Pancreas (tissue), 10 donors: Measurements from ENCODE around the gene NATD1. TPM values are rescaled to one million over a fixed set of nuclear protein-coding genes. Genes with fewer than 3 reads are reported as not detected.
A peak's percentile ranks its signal among the peaks of the same experiment; 100 is the strongest.

Experiments
- ATAC-seq, 4 donors: fragments of 200-7000 bp; cut with Tn5 transposase; one replicate each; pipeline versions ENCODE4 v1.8.0 to v1.9.1; 2020; ENCODE audit warnings: mild to moderate bottlenecking in 4 of 4, moderate library complexity in 4 of 4
- DNase-seq, 6 donors: peaks; one replicate each; pipeline ENCODE4 v3.0.0-alpha.2; 2020
- FAIRE-seq: peaks from 2 replicates; lab custom pipeline; 2012; peaks lifted over from hg19 to GRCh38; lab: Jason Lieb, UNC
- H3K27ac ChIP-seq, 4 donors: fragments of 200-600 bp; sonication (generic); 1 replicate in 3 of 4; 2 replicates in 1 of 4; pipeline versions ENCODE4 v1.5.0 to v1.8.0; 2020
- H3K27me3 ChIP-seq, 4 donors: fragments of 200-600 bp; one replicate each; pipeline ENCODE4 v1.8.0; 2021
- H3K36me3 ChIP-seq, 3 donors: fragments of 200-600 bp; sonication (generic) in 1 of 3; one replicate each; pipeline versions ENCODE4 v1.5.0 to v1.8.0; 2020 to 2021
- H3K4me1 ChIP-seq, 3 donors: fragments of 200-600 bp; one replicate each; pipeline ENCODE4 v1.8.0; 2021
- H3K4me3 ChIP-seq, 4 donors: fragments of 200-600 bp; sonication (generic) in 2 of 4; one replicate each; pipeline versions ENCODE4 v1.5.0 to v1.8.0; 2020 to 2021
- H3K9me3 ChIP-seq, 4 donors: fragments of 200-600 bp; one replicate each; pipeline ENCODE4 v1.8.0; 2021
- CTCF ChIP-seq, 4 donors: fragments of 200-600 bp; sonication (generic) in 3 of 4; IDR thresholded peaks; one replicate each; pipeline versions ENCODE4 v1.5.0 to v1.8.0; 2021; ENCODE audit warnings: antibody characterized with exemption in 4 of 4
- WGBS, 2 donors: extraction: QIAGEN DNeasy Blood & Tissue Kit; methylation state at CpG; one replicate each; pipeline ENCODE4 v1.1.7; 2013; 5-methylcytosine and 5-hydroxymethylcytosine counted together
- intact Hi-C, 3 donors: fragments of 100-400 bp; cut with DNase I; formaldehyde crosslinking; loops; one replicate each; pipeline versions ENCODE4 v1.11.1 to v1.14.2; 2022
- polyA plus RNA-seq, 2 donors: library from polyadenylated mRNA; stranded (reverse); fragments of 200-250 nt; gene quantifications; one replicate each; pipeline ENCODE4 v1.2.3, GENCODE V29; 2013
- total RNA-seq, 6 donors: library from RNA; stranded (reverse); fragmentation: NEBNext Ultra II Directional in 4 of 6; extraction: Animal tissue kit (Norgen Biotek cat#: 25700) in 4 of 6; gene quantifications; one replicate each; pipeline versions ENCODE4 v1.2.1 to v1.2.4, GENCODE V29; 2021 to 2023
- donor health status: healthy with polysubstance abuse.
- donor health status: DM: no; HTN: no; CAD: no; lungs with moderate emphysema.
- donor health status: DM: no; HTN: no; CAD: no.
- donor health status: control.
- donor health status: control.
- donor health status: Bipolar disorder and iron deficiency.
- donor health status: DM: yes; HTN: yes; CAD: no.
- donor health status: DM: no; HTN: no; CAD: no.
- donor health status: DM: no; HTN: no; CAD: no.
- donor health status: DM: yes; HTN: yes; CAD: no.

The NATD1 gene
- total and polyA plus RNA-seq, 8 donors, result 2.3 to 8.3 (median 4.2) TPM

- no peak overlapping the region for H3K27ac ChIP-seq
- DNase-seq (no peak), FAIRE-seq (no peak), ATAC-seq (no peak)
- TF ChIP-seq CTCF (IDR thresholded peaks at IDR 0.05), result no peak
- intact Hi-C loops, result no loop called here
- H3K4me3 ChIP-seq, result no peak overlapping the region
- 73 to 74% methylated on average over 25 of the region's 25 CpGs for WGBS, 2 donors
- no peaks in the 10 kb centered on the region for H3K4me1 ChIP-seq
- no peaks in the 10 kb centered on the region for H3K9me3 ChIP-seq
- H3K36me3 ChIP-seq, result no peaks in the 10 kb centered on the region
- no peaks in the 10 kb centered on the region for H3K27me3 ChIP-seq
These were observed 12.7 kb downstream of the NATD1 start for GRCh38 chr17:21240369-21241055.

- H3K27me3 ChIP-seq, result no peaks in the 10 kb centered on the region
- peak in 3 of 4 donors; percentile 18 to 37 (median 20) for TF ChIP-seq CTCF (IDR thresholded peaks at IDR 0.05)
- H3K36me3 ChIP-seq, result no peaks in the 10 kb centered on the region
- no peak for DNase-seq
- intact Hi-C loops, result no loop called here
- ATAC-seq, result peak in 3 of 4 donors; percentile 54 to 62 (median 60)
- FAIRE-seq, result no peak
- WGBS, 2 donors, result 70 to 75% methylated on average over 12 of the region's 12 CpGs
- no peak overlapping the region for H3K4me3 ChIP-seq
- no peak overlapping the region for H3K27ac ChIP-seq
- no peaks in the 10 kb centered on the region for H3K9me3 ChIP-seq
- H3K4me1 ChIP-seq, result no peaks in the 10 kb centered on the region
These were observed 13.4 kb downstream of the NATD1 start for GRCh38 chr17:21239680-21240368.

GRCh38 chr17:21235921-21236320 is 17.3 kb downstream of the NATD1 start:
- no peaks in the 10 kb centered on the region for H3K36me3 ChIP-seq
- TF ChIP-seq CTCF (IDR thresholded peaks at IDR 0.05), result no peak
- intact Hi-C loops, result no loop called here
- no peaks in the 10 kb centered on the region for H3K27me3 ChIP-seq
- H3K27ac ChIP-seq, result no peak overlapping the region
- H3K4me3 ChIP-seq, result no peak overlapping the region
- ATAC-seq (no peak), FAIRE-seq (no peak), DNase-seq (no peak)
- WGBS, 2 donors, result 60 to 68% methylated on average over 1 of the region's 1 CpG
- H3K9me3 ChIP-seq, result no peaks in the 10 kb centered on the region
- no peaks in the 10 kb centered on the region for H3K4me1 ChIP-seq

- Histone ChIP-seq H3K27me3 (no peaks in the 10 kb centered on the region), H3K4me1 (no peaks in the 10 kb centered on the region), H3K9me3 (no peaks in the 10 kb centered on the region), H3K36me3 (no peaks in the 10 kb centered on the region), H3K4me3 (no peak overlapping the region), H3K27ac (no peak overlapping the region)
- DNase-seq, result no peak
- no peak for TF ChIP-seq CTCF (IDR thresholded peaks at IDR 0.05)
- intact Hi-C loops, result no loop called here
- FAIRE-seq, result no peak
- ATAC-seq, result peak in 1 of 4 donors; percentile 19
- WGBS, 2 donors, result 69 to 70% methylated on average over 7 of the region's 7 CpGs
These were observed 19.4 kb downstream of the NATD1 start for GRCh38 chr17:21233581-21234347.
